Dendritic cell treated with granulocyte-macrophage colony-stimulating factor and Interleukin-4, amounts not matched to agents 40 ng/mL and 50 ng/mL, for 4 days (primary cell): ENCODE measurements around the gene HAUS7.
"Not testable (repeated sequence)": the region's sequence is repeated elsewhere in the genome, so short reads cannot be mapped to it uniquely, and the experiment has no call there.

Experiments used
- H3K27ac Mint-ChIP-seq: one replicate; pipeline ENCODE4 v1.8.0; 2022; ENCODE audit warnings: mild to moderate bottlenecking, mixed read lengths
- H3K27me3 Mint-ChIP-seq: one replicate; pipeline ENCODE4 v1.8.0; 2022; ENCODE audit warnings: mild to moderate bottlenecking, mixed read lengths
- H3K36me3 Mint-ChIP-seq: one replicate; pipeline ENCODE4 v1.8.0; 2022; ENCODE audit warnings: low read depth, mixed read lengths
- H3K4me1 Mint-ChIP-seq: one replicate; pipeline ENCODE4 v1.8.0; 2022; ENCODE audit warnings: low read depth, mixed read lengths
- H3K4me3 Mint-ChIP-seq: one replicate; pipeline ENCODE4 v1.8.0; 2022; ENCODE audit warnings: mild to moderate bottlenecking, moderate library complexity, mixed read lengths
- H3K9me3 Mint-ChIP-seq: one replicate; pipeline ENCODE4 v1.8.0; 2022; ENCODE audit warnings: mixed read lengths
- intact Hi-C: fragments of 100-400 bp; cut with micrococcal nuclease; formaldehyde crosslinking; loops from one replicate; pipeline ENCODE4 v1.15.0; 2022

The HAUS7 gene

GRCh38 chrX:153407736-153408135 lies 62.6 kb downstream of the HAUS7 start:
- intact Hi-C loops = no loop called here
- H3K9me3 Mint-ChIP-seq = no peaks in the 10 kb centered on the region
- H3K4me3 Mint-ChIP-seq = no peak overlapping the region
- no peak overlapping the region for H3K27ac Mint-ChIP-seq
- H3K27me3 Mint-ChIP-seq = peaks cover 10% of the 10 kb centered on the region
- H3K4me1 Mint-ChIP-seq = peaks cover 15% of the 10 kb centered on the region
- no peaks in the 10 kb centered on the region for H3K36me3 Mint-ChIP-seq

DNA sequence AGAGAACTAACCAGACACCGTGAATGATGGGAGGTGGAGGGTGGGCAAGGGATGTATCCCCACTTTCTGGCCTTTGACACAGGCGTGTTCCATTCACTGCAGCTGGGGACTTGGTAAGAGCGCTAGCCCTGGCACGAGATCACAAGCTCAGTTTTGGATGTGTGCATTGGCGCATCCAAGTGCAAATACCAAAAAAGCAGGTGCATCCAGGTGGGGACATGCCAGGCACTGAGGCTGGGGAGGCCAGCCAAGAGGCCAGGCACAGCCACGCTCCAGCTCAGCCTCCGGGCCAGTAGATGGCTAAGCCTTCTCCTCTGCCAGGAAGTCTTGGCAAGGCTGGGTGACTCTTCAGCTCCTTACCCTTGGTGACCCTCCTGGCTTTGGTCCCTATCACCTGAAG lies 63.5 kb downstream of the HAUS7 start:
- Mint-ChIP-seq H3K27me3 (peaks cover 4% of the 10 kb centered on the region), H3K4me1 (peaks cover 7% of the 10 kb centered on the region), H3K36me3 (no peaks in the 10 kb centered on the region), H3K27ac (no peak overlapping the region), H3K9me3 (no peaks in the 10 kb centered on the region), H3K4me3 (no peak overlapping the region)
- intact Hi-C loops = no loop called here

GRCh38 chrX:153406011-153406410 lies 64.4 kb downstream of the HAUS7 start:
- Mint-ChIP-seq H3K27ac (no peak overlapping the region), H3K27me3 (peaks cover 3% of the 10 kb centered on the region), H3K4me3 (no peak overlapping the region), H3K36me3 (no peaks in the 10 kb centered on the region), H3K9me3 (no peaks in the 10 kb centered on the region), H3K4me1 (peaks cover 4% of the 10 kb centered on the region)
- intact Hi-C loops = no loop called here

DNA sequence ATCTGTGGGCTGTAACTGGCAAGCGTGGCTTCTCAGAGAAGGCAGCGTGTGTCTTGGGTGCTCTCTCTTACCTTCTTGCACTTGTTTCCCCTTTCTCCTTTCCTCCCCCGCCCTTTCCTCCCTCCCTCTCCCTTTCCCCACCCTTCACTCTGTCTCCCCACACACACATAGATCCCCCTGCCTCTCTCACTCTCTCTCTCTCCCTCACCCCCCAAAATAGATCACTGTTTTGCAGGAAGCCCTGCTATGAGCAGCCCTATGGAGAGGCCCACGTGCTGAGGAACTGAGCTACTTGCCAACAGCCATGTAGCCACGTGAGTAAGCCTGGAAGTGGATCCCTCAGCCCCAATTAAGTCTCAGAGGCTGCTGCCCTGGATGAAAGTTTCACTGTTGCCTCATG lies 65.0 kb downstream of the HAUS7 start:
- intact Hi-C loops = no loop called here
- H3K27ac Mint-ChIP-seq = no peak overlapping the region
- peaks cover 3% of the 10 kb centered on the region for H3K27me3 Mint-ChIP-seq
- no peaks in the 10 kb centered on the region for H3K9me3 Mint-ChIP-seq
- H3K36me3 Mint-ChIP-seq = no peaks in the 10 kb centered on the region
- H3K4me1 Mint-ChIP-seq = no peaks in the 10 kb centered on the region
- H3K4me3 Mint-ChIP-seq = no peak overlapping the region

DNA sequence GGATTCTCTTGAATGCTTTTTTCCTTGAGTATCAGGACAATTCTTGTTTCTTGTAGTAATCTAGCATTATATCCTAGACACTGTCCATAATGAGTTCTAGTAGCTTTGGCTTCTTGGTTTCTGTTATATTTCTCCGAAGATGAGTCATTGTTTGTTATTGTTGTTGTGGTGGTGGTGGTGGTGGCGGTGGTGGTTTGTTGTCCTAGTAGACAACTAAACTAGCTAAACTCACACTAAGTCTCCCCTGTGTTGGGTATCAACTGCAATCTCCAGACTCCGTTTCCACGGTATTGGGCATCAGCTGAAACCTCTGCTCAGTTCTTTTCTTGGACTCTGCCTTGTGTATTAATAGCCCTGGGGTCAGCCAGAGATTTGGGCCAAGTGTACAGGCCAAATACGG lies 66.0 kb downstream of the HAUS7 start:
- H3K36me3 Mint-ChIP-seq, intact Hi-C loops: not testable (repeated sequence)

DNA sequence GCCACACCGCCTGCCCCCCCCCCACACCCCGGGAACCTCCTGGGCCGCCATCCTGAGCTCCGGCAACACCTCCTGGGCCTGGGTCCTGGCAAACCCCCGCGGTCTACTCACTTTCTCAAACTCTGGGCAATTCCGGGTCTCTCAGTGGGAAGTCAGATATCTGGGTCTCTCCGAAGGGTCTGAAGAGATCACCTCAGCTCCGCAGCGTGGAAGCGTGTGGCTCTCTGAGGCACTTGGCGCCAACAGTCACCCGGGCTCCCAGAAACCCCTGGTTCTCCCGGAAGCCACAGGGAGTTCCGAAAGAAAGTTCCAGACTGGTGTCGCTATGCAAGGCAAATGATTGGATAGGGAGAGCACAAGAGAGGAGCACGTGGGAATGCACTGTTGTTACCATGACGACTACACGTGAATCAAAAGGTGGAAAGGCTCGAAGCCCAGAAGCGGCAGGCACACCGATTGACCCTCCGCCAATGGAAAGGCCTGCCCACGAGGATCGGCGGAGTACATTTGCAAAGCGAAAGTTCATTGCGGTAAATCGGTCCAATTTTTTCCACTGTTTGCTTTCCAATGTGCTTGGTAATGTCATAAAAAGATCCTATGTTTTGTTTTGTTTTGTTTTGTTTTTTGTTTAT lies 69.1 kb downstream of the HAUS7 start, which contains the start of gene PNMA6E:
Gene PNMA6E, minus strand, starts transcription at position 218 of the 632 bp plus-strand sequence. CDS start 2,501 bp downstream, outside the sequence.
- H3K27me3 Mint-ChIP-seq = peaks cover 3% of the 10 kb centered on the region
- H3K27ac Mint-ChIP-seq = no peak within 1 kb of the TSS
- H3K4me3 Mint-ChIP-seq = no peak within 1 kb of the TSS
- no peaks in the 10 kb centered on the region for H3K9me3 Mint-ChIP-seq
- intact Hi-C loops = no loop called here
- H3K4me1 Mint-ChIP-seq = no peaks in the 10 kb centered on the region
- no peaks in the 10 kb centered on the region for H3K36me3 Mint-ChIP-seq

More for the DNA sequence above, 66.0 kb downstream of the HAUS7 start:
- H3K9me3 Mint-ChIP-seq, H3K27me3 Mint-ChIP-seq, H3K4me1 Mint-ChIP-seq, H3K4me3 Mint-ChIP-seq, H3K27ac Mint-ChIP-seq: not testable (repeated sequence)

- no peaks in the 10 kb centered on the region for H3K36me3 Mint-ChIP-seq
- H3K4me3 Mint-ChIP-seq = no peak overlapping the region
- intact Hi-C loops = no loop called here
- peaks cover 3% of the 10 kb centered on the region for H3K27me3 Mint-ChIP-seq
- no peaks in the 10 kb centered on the region for H3K9me3 Mint-ChIP-seq
- no peak overlapping the region for H3K27ac Mint-ChIP-seq
- no peaks in the 10 kb centered on the region for H3K4me1 Mint-ChIP-seq
Observed at GRCh38 chrX:153400146-153401132, 69.9 kb downstream of the HAUS7 start.

DNA sequence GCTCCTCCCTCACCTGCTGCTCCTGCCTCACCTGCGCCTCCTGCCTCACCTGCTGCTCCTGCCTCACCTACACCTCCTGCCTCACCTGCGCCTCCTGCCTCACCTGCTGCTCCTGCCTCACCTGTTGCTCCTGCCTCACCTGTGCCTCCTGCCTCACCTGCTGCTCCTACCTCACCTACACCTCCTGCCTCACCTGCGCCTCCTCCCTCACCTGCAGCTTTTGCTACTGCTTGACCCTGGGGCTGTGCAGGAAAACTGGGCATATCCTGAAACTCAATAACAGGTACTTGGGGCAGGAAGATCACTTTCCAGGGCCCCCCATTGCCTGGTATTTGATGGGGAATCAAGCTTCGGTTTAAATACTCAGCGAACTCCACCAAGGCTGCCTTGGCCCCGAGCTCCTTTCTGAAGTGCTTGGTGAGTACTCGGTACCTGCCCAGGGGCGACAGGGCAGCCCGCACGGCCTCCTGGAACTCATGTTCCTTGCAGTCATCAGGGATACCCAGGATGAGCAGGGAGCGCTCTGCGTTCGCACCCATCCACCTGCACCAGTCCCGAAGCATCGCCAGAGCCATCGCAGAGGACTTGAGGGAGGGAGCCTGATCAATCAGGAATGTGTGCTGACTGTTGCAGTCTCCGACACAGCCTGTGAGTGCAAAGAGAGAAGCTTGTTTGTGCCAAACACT lies 72.0 kb downstream of the HAUS7 start:
- H3K36me3 Mint-ChIP-seq = no peaks in the 10 kb centered on the region
- peaks cover 4% of the 10 kb centered on the region for H3K27me3 Mint-ChIP-seq
- H3K4me1 Mint-ChIP-seq = no peaks in the 10 kb centered on the region
- H3K9me3 Mint-ChIP-seq = no peaks in the 10 kb centered on the region
- H3K27ac Mint-ChIP-seq = no peak overlapping the region
- no peak overlapping the region for H3K4me3 Mint-ChIP-seq
- intact Hi-C loops = no loop called here
